ENCODE data around the gene GCNT3. TPM values are rescaled to one million over a fixed set of nuclear protein-coding genes. Genes with fewer than 3 reads are reported as not detected.

Gene GCNT3
- total RNA-seq, 5 donors from 2014 or later (not counting 1 experiment from before 2014, with no cell fraction given) = 0.22 to 0.29 TPM; not detected in 3

DNA sequence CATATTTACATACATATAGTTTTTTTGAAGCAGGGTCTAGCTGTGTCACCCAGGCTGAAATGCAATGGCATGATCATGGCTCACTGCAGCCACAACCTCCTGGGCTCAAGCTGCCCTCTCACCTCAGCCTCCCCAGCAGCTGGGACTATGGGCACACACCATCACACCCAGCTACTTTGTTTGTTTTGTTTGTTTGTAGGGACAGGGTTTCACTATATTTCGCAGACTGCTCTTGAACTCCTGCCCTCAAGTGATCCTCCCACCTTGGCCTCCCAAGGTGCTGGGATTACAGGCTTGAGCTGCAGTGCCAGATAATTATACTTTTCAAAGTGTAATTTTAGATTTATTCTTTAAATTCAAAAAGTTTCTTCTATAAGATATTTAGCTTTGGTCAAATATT lies 35.5 kb downstream of the GCNT3 start:
- no peak for ATAC-seq (replicated peaks in 1 of 4)
- H3K27me3 Mint-ChIP-seq = no peaks in the 10 kb centered on the region

DNA sequence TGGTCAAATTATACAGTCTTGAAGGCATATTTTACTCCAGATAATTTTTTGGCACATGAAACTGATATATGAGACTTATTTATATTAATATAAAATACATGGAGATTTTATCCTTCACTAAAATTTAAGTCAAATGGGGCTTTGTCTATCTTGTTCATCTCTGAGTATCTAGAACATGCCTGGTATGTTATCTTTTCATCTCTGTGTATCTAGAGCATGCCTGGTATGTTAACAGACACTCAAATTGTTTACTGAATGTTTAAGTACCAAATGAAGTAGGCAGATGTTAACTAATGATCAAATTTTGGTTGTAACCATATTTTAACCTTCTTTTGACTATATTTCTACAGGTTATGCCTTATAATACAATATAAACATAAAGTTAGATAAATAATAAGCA lies 38.0 kb downstream of the GCNT3 start:
- POLR2A ChIA-PET = no interaction called here
- no peaks in the 10 kb centered on the region for H3K9me3 Mint-ChIP-seq

More for the DNA sequence above, 35.5 kb downstream of the GCNT3 start:
- H3K27ac Mint-ChIP-seq = no peak overlapping the region
- Histone ChIP-seq H3K9me3 (no peaks in the 10 kb centered on the region), H3K36me3 (ENCODE audit: control insufficient read depth in 2 of 2, extremely low read depth in 1 of 2, insufficient read depth in 1 of 2, low read length in 1 of 2) (peaks cover 0 to 50% of the 10 kb centered on the region in 2 donors), H3K4me3 (ENCODE audit: control insufficient read depth in 1 of 2, extremely low read depth in 1 of 2, low read length in 1 of 2) (no peak overlapping the region), H3K27me3 (replicated peaks in 1 of 2; ENCODE audit: control insufficient read depth in 2 of 2, extremely low read depth in 1 of 2, insufficient read depth in 2 of 2, low read length in 1 of 2) (no peaks in the 10 kb centered on the region), H3K27ac (ENCODE audit: low read length) (no peak overlapping the region), H3K4me1 (ENCODE audit: control insufficient read depth in 1 of 2, extremely low read depth in 1 of 2, insufficient read depth in 2 of 2, low read length in 2 of 2) (no peaks in the 10 kb centered on the region)
- ChIA-PET CTCF (no interaction called here), POLR2A (no interaction called here)
- no peak for DNase-seq
- no CpG with 5 or more reads among the region's 1 CpG for WGBS (ENCODE audit: insufficient coverage)
- no peaks in the 10 kb centered on the region for H3K9me3 Mint-ChIP-seq
- H3K4me3 Mint-ChIP-seq = no peak overlapping the region
- H3K4me1 Mint-ChIP-seq = peaks cover 0 to 7% (median 5%) of the 10 kb centered on the region in 3 donors
- H3K36me3 Mint-ChIP-seq = peaks cover 28% of the 10 kb centered on the region

DNA sequence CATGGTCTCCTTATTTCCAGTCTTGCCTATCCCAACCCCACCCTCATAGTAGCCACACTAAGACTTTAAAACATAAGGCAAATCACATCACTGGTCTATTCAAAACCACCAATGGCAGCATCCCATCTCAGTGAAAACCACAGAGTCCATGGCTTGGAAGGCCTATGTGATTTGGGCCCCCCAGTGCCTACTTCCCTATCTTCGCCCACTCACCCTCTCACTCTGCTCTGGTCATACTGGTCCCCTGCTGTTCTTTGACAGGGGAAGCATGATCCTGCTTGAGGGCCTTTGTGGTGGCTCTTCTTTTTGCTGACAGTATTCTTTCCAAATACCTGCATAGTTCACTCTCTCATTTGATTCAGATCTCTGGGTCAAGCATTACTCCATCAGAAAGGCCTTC lies 42.5 kb downstream of the GCNT3 start:
- Histone ChIP-seq H3K9me3 (no peaks in the 10 kb centered on the region), H3K27ac (ENCODE audit: low read length) (no peak overlapping the region), H3K27me3 (replicated peaks in 1 of 2; ENCODE audit: control insufficient read depth in 2 of 2, extremely low read depth in 1 of 2, insufficient read depth in 2 of 2, low read length in 1 of 2) (no peaks in the 10 kb centered on the region), H3K4me1 (ENCODE audit: control insufficient read depth in 1 of 2, extremely low read depth in 1 of 2, insufficient read depth in 2 of 2, low read length in 2 of 2) (peaks cover 19 to 20% of the 10 kb centered on the region in 2 experiments), H3K36me3 (ENCODE audit: control insufficient read depth in 2 of 2, extremely low read depth in 1 of 2, insufficient read depth in 1 of 2, low read length in 1 of 2) (peaks cover 0 to 34% of the 10 kb centered on the region in 2 donors), H3K4me3 (ENCODE audit: control insufficient read depth in 1 of 2, extremely low read depth in 1 of 2, low read length in 1 of 2) (no peak overlapping the region)
- ATAC-seq (replicated peaks in 1 of 4) (no peak), DNase-seq (no peak)
- POLR2A ChIA-PET = interaction anchor here in 1 of 2 donors (0.8 kb wide), 1 partner anchor 8 kb away, joined by 3 read pairs; no protein-coding TSS in a partner anchor
- no peak overlapping the region for H3K4me3 Mint-ChIP-seq
- H3K27ac Mint-ChIP-seq = no peak overlapping the region
- no peaks in the 10 kb centered on the region for H3K27me3 Mint-ChIP-seq
- H3K36me3 Mint-ChIP-seq = peaks cover 21% of the 10 kb centered on the region
- H3K9me3 Mint-ChIP-seq = no peaks in the 10 kb centered on the region
- H3K4me1 Mint-ChIP-seq = peaks cover 4 to 19% (median 12%) of the 10 kb centered on the region in 3 donors
- CTCF ChIA-PET = interaction anchor here in 1 of 2 donors (1.0 to 1.2 kb wide), 2 partner anchors 37 to 38 kb away, joined by 3 to 4 read pairs; no protein-coding TSS in a partner anchor
- WGBS (ENCODE audit: insufficient coverage) = 100% methylated on average over 1 of the region's 1 CpG

More for the DNA sequence above, 38.0 kb downstream of the GCNT3 start:
- DNase-seq (no peak), ATAC-seq (replicated peaks in 1 of 4) (no peak)
- no peak overlapping the region for H3K27ac ChIP-seq (ENCODE audit: low read length)
- CTCF ChIA-PET = interaction anchor here (0.5 to 1.2 kb wide), 2 partner anchors 8 to 402 kb away, joined by 3 to 7 read pairs; partner anchors contain the start of gene GTF2A2 (in 1 of the 2)
- Mint-ChIP-seq H3K27ac (no peak overlapping the region), H3K4me3 (no peak overlapping the region), H3K4me1 (peaks cover 0 to 13% (median 5%) of the 10 kb centered on the region in 3 donors), H3K36me3 (peaks cover 33% of the 10 kb centered on the region), H3K27me3 (no peaks in the 10 kb centered on the region)
- H3K36me3 ChIP-seq (ENCODE audit: control insufficient read depth in 2 of 2, extremely low read depth in 1 of 2, insufficient read depth in 1 of 2, low read length in 1 of 2) = peaks cover 0 to 57% of the 10 kb centered on the region in 2 donors
- no peaks in the 10 kb centered on the region for H3K27me3 ChIP-seq (replicated peaks in 1 of 2; ENCODE audit: control insufficient read depth in 2 of 2, extremely low read depth in 1 of 2, insufficient read depth in 2 of 2, low read length in 1 of 2)
- no peak overlapping the region for H3K4me3 ChIP-seq (ENCODE audit: control insufficient read depth in 1 of 2, extremely low read depth in 1 of 2, low read length in 1 of 2)
- peaks cover 0 to 2% of the 10 kb centered on the region in 2 experiments for H3K4me1 ChIP-seq (ENCODE audit: control insufficient read depth in 1 of 2, extremely low read depth in 1 of 2, insufficient read depth in 2 of 2, low read length in 2 of 2)
- no peaks in the 10 kb centered on the region for H3K9me3 ChIP-seq

DNA sequence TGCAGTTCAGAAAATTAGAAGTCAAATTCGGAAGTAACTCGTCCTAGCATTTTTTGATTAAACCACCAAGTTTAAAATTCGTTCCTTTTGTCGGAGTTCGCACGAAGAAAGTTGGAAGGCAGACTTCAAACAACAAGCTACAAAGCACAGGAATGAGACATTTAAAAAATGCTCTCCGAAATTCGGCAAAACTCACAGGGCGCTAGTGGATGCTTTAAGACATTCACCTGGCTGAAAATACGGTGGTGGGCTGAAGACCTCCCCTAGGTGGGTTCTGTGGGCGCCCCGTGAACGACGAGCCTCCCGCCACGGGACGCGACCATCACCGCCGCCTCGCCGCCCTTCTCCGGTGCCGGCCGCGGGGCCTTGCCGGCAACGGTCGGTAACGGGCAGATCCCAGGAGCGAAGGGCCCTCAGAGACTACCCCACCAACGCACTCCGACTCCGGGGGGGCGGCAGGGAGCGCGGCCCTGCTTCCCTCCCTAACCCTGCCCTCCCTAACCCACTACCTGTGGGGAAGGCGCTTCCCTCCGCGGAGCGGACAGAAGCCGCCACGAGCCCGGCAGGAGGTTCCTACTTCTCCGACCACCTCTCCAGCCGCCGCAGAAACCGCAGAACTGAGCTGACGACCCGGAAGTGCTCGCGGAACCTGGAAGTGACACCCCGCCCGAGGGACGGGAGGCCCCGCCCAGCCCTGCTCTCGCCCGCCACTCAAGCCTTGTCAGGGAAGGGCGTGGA lies 45.5 kb downstream of the GCNT3 start, which contains the start of gene GTF2A2:
Gene GTF2A2, minus strand, starts transcription at position 619 of the 738 bp plus-strand sequence. CDS start 5,238 bp downstream, outside the sequence.
- POLR2A ChIA-PET = interaction anchor here (0.6 to 1.1 kb wide), 4 partner anchors 9 to 108 kb away, joined by 3 to 4 read pairs (median 3); no protein-coding TSS in a partner anchor
- H3K27ac ChIP-seq (ENCODE audit: low read length) = peak within 1 kb of the TSS; percentile 76
- H3K27me3 ChIP-seq (replicated peaks in 1 of 2; ENCODE audit: control insufficient read depth in 2 of 2, extremely low read depth in 1 of 2, insufficient read depth in 2 of 2, low read length in 1 of 2) = no peaks in the 10 kb centered on the region
- under 1% methylated on average over 35 of the region's 59 CpGs for WGBS (ENCODE audit: insufficient coverage)
- CTCF ChIA-PET = interaction anchor here in 1 of 2 donors (0.6 to 1.4 kb wide), 6 partner anchors 8 to 1066 kb away, joined by 3 to 5 read pairs (median 3); partner anchors contain the start of gene BNIP2
- peak within 1 kb of the TSS; percentile 60 to 81 for H3K27ac Mint-ChIP-seq
- peaks cover 0 to 24% of the 10 kb centered on the region in 2 donors for H3K36me3 ChIP-seq (ENCODE audit: control insufficient read depth in 2 of 2, extremely low read depth in 1 of 2, insufficient read depth in 1 of 2, low read length in 1 of 2)
- H3K4me3 Mint-ChIP-seq = peak within 1 kb of the TSS in 1 of 3 donors; percentile 44
- no peaks in the 10 kb centered on the region for H3K9me3 ChIP-seq
- peaks cover 19 to 20% of the 10 kb centered on the region in 2 experiments for H3K4me1 ChIP-seq (ENCODE audit: control insufficient read depth in 1 of 2, extremely low read depth in 1 of 2, insufficient read depth in 2 of 2, low read length in 2 of 2)
- peak within 1 kb of the TSS; percentile 86 for H3K4me3 ChIP-seq (ENCODE audit: control insufficient read depth in 1 of 2, extremely low read depth in 1 of 2, low read length in 1 of 2)
- peaks cover 4 to 15% (median 12%) of the 10 kb centered on the region in 3 donors for H3K4me1 Mint-ChIP-seq
- H3K27me3 Mint-ChIP-seq = no peaks in the 10 kb centered on the region
- peaks cover 21% of the 10 kb centered on the region for H3K36me3 Mint-ChIP-seq
- no peaks in the 10 kb centered on the region for H3K9me3 Mint-ChIP-seq
- DNase-seq = peak; percentile 80 to 94 (median 89)
- peak; percentile 99 for ATAC-seq (replicated peaks in 1 of 4)

DNA sequence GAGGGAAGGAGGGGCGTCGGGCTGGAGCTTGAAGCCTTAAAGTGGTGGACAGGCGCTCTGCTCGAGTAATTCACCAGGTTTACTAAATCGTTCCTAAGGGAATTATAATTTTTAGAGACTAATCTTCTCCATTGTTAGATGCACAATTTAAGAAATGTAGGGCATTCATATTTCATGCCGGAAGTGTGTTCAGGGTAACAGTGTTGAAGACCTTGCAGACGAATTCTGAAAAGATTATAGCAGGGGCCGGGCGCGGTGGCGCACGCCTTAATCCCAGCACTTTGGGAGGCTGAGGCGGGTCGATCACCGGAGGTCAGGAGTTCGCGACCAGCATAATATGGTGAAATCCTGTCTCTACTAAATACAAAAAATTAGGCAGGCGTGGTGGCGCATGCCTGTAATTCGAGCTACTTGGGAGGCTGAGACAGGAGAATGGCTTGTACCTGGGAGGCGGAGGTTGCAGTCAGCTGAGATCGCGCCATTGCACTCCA lies 46.1 kb downstream of the GCNT3 start:
- no peaks in the 10 kb centered on the region for H3K27me3 ChIP-seq (replicated peaks in 1 of 2; ENCODE audit: control insufficient read depth in 2 of 2, extremely low read depth in 1 of 2, insufficient read depth in 2 of 2, low read length in 1 of 2)
- H3K36me3 Mint-ChIP-seq = peaks cover 16% of the 10 kb centered on the region
- no peaks in the 10 kb centered on the region for H3K9me3 Mint-ChIP-seq
- H3K36me3 ChIP-seq (ENCODE audit: control insufficient read depth in 2 of 2, extremely low read depth in 1 of 2, insufficient read depth in 1 of 2, low read length in 1 of 2) = peaks cover 0 to 26% of the 10 kb centered on the region in 2 donors
- CTCF ChIA-PET = interaction anchor here in 1 of 2 donors (0.6 to 1.4 kb wide), 6 partner anchors 9 to 1066 kb away, joined by 3 to 5 read pairs (median 3); partner anchors contain the start of gene BNIP2
- ATAC-seq (replicated peaks in 1 of 4) = peak; percentile 10 to 34 (median 26)
- peak overlapping the region in 1 of 2 donors; percentile 81 for H3K27ac Mint-ChIP-seq
- no peak overlapping the region for H3K4me3 Mint-ChIP-seq
- H3K4me1 Mint-ChIP-seq = peaks cover 4 to 13% (median 12%) of the 10 kb centered on the region in 3 donors
- DNase-seq = peak in 7 of 35 experiments; percentile 1 to 25 (median 3)
- peaks cover 19 to 20% of the 10 kb centered on the region in 2 experiments for H3K4me1 ChIP-seq (ENCODE audit: control insufficient read depth in 1 of 2, extremely low read depth in 1 of 2, insufficient read depth in 2 of 2, low read length in 2 of 2)
- POLR2A ChIA-PET = interaction anchor here in 1 of 2 donors (0.6 to 1.1 kb wide), 3 partner anchors 9 to 22 kb away, joined by 3 to 4 read pairs (median 3); no protein-coding TSS in a partner anchor
- H3K27ac ChIP-seq (ENCODE audit: low read length) = peak overlapping the region; percentile 76
- H3K9me3 ChIP-seq = no peaks in the 10 kb centered on the region
- peak overlapping the region; percentile 86 for H3K4me3 ChIP-seq (ENCODE audit: control insufficient read depth in 1 of 2, extremely low read depth in 1 of 2, low read length in 1 of 2)
- no peaks in the 10 kb centered on the region for H3K27me3 Mint-ChIP-seq
- 45% methylated on average over 10 of the region's 23 CpGs for WGBS (ENCODE audit: insufficient coverage)

DNA sequence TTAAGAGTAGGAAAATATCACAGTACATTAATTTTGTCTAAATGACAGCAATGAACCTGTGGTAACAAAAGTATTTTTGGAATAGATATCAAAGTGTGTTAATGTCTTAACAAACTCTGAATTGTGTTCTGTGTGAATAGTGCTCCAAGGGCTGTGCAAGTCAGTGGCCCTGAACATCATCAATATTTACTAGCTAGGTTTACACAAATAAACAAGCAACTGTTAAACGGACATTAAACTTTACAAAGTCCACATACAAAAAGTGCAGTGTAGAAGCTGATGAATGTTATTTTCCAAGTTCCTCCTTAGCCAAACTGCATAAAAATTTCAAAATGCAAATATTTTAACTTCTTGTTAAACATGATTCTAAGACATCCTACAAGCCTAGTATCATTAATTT lies 47.8 kb downstream of the GCNT3 start:
- no peak for ATAC-seq (replicated peaks in 1 of 4)

More for the DNA sequence above, 47.8 kb downstream of the GCNT3 start:
- no peaks in the 10 kb centered on the region for H3K27me3 Mint-ChIP-seq
- peaks cover 21% of the 10 kb centered on the region for H3K36me3 Mint-ChIP-seq
- Histone ChIP-seq H3K9me3 (no peaks in the 10 kb centered on the region), H3K27me3 (replicated peaks in 1 of 2; ENCODE audit: control insufficient read depth in 2 of 2, extremely low read depth in 1 of 2, insufficient read depth in 2 of 2, low read length in 1 of 2) (no peaks in the 10 kb centered on the region), H3K4me3 (ENCODE audit: control insufficient read depth in 1 of 2, extremely low read depth in 1 of 2, low read length in 1 of 2) (no peak overlapping the region), H3K27ac (ENCODE audit: low read length) (no peak overlapping the region), H3K4me1 (ENCODE audit: control insufficient read depth in 1 of 2, extremely low read depth in 1 of 2, insufficient read depth in 2 of 2, low read length in 2 of 2) (peaks cover 17 to 20% of the 10 kb centered on the region in 2 experiments), H3K36me3 (ENCODE audit: control insufficient read depth in 2 of 2, extremely low read depth in 1 of 2, insufficient read depth in 1 of 2, low read length in 1 of 2) (peaks cover 0 to 25% of the 10 kb centered on the region in 2 donors)
- DNase-seq = no peak
- H3K4me1 Mint-ChIP-seq = peaks cover 4 to 12% (median 8%) of the 10 kb centered on the region in 3 donors
- H3K27ac Mint-ChIP-seq = no peak overlapping the region
- no CpG with 5 or more reads among the region's 1 CpG for WGBS (ENCODE audit: insufficient coverage)
- no peaks in the 10 kb centered on the region for H3K9me3 Mint-ChIP-seq
- CTCF ChIA-PET = no interaction called here
- POLR2A ChIA-PET = no interaction called here
- peak overlapping the region in 1 of 3 donors; percentile 17 for H3K4me3 Mint-ChIP-seq
